Astrocyte of the cerebellum (primary cell): ENCODE measurements around the gene SNED1.

Source experiments
- DNase-seq: peaks from one replicate; pipeline ENCODE4 v3.0.0-alpha.2; 2011; ENCODE audit warnings: low read depth
- H3K4me3 ChIP-seq: 2 replicates; pipeline ENCODE4 v1.5.1; 2011; ENCODE audit warnings: mild to moderate bottlenecking, low read depth, low read length, moderate library complexity
- in situ Hi-C: cut with HindIII; loops from 2 replicates; pipeline ENCODE4 v1.10.0; 2017; ENCODE audit warnings: low sequenced_read_pairs
- TF ChIP-seq, protein P1 (sequence below): IDR thresholded peaks from 2 replicates; pipeline ENCODE4 v1.5.1; 2012; ENCODE audit warnings: low read length, low read depth, moderate library complexity, mild to moderate bottlenecking; ENCODE audit errors: missing control alignments

Gene SNED1

DNA sequence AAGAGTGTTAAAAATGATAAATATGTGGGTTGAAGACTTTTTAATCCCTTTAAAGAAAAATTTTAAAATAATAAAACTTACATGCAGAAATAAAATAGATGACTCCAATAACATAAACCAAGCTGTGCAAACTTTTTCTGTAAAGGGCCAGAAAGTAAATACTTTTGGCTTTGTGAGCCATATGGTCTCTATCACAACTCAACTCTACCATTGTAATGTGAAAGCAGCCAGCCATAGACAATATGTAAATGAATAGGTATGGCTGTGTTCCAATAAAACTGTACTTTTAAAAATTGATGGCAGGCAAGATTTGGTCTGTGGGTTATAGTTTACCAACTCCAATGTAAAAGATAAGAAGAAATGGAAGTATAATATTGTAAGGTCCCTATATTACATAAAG lies 45.2 kb downstream of the SNED1 start:
- TF ChIP-seq, protein P1, sequence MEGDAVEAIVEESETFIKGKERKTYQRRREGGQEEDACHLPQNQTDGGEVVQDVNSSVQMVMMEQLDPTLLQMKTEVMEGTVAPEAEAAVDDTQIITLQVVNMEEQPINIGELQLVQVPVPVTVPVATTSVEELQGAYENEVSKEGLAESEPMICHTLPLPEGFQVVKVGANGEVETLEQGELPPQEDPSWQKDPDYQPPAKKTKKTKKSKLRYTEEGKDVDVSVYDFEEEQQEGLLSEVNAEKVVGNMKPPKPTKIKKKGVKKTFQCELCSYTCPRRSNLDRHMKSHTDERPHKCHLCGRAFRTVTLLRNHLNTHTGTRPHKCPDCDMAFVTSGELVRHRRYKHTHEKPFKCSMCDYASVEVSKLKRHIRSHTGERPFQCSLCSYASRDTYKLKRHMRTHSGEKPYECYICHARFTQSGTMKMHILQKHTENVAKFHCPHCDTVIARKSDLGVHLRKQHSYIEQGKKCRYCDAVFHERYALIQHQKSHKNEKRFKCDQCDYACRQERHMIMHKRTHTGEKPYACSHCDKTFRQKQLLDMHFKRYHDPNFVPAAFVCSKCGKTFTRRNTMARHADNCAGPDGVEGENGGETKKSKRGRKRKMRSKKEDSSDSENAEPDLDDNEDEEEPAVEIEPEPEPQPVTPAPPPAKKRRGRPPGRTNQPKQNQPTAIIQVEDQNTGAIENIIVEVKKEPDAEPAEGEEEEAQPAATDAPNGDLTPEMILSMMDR, result no peak
- in situ Hi-C loops, result no loop called here
- H3K4me3 ChIP-seq, result no peak overlapping the region
- no peak for DNase-seq

DNA sequence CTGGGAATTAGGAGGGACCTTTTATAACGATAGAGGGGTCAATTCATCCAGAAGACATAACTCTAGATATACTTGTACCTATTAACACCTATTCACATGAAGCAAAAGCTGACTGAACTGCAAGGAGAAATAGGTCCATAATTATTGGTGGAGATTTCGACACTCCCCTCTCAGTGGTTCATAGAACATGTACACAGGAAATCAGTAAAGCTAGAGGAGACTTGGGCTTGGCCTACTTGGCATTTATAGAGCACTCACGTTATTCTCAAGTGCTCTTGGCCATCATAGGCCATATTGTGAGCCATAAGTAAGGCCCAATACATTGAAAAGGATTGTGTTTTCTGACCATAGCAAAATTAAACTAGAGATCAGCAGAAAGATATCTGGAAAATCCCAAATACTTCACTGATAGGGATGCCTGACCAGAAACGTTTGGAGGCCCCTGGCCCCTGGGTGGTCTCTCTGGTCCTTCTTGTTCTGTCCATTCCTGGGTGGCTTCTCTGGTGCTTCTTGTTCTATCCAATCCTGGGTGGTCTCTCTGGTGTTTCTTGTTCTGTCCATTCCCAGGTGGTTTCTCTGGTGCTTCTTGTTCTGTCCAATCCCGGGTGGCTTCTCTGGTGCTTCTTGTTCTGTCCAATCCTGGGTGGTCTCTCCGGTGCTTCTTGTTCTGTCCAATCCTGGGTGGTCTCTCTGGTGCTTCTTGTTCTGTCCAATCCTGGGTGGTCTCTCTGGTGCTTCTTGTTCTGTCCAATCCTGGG lies 49.0 kb downstream of the SNED1 start:
- in situ Hi-C loops, result no loop called here
- TF ChIP-seq, protein P1, result no peak
- no peak overlapping the region for H3K4me3 ChIP-seq
- no peak for DNase-seq

DNA sequence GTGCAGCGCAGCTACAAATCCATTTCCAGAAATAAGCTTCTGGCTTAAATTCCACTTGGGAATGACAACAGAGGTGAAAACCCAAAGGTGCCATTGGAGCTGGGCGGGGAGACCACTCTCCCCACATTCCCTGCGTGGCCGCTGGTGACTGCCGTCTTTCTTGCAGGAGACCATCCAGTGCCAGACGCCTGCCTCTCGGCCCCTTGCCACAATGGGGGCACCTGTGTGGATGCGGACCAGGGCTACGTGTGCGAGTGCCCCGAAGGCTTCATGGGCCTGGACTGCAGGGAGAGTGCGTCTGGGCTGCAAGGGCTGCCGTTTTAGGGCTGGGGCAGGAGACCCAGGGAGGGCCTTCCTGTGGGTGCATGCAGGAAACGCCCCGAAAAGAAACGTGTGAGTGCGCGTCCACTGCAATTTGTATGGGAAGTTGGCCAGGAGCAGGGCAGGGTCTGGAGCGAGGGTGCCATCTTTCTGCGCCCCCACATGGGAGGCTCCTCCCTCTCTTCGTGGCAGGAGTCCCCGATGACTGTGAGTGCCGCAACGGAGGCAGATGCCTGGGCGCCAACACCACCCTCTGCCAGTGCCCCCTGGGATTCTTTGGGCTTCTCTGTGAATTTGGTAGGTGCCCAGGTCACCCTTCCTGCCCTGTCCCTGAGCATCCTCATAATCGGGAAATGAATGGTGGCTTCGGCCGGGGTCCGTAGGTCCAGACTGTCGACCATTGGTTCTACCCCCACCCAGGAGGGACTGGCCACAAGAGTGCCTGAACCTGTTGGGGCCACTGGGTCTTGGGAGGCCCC lies 49.9 kb downstream of the SNED1 start:
- no peak overlapping the region for H3K4me3 ChIP-seq
- in situ Hi-C loops, result no loop called here
- TF ChIP-seq, protein P1, result no peak
- no peak for DNase-seq

DNA sequence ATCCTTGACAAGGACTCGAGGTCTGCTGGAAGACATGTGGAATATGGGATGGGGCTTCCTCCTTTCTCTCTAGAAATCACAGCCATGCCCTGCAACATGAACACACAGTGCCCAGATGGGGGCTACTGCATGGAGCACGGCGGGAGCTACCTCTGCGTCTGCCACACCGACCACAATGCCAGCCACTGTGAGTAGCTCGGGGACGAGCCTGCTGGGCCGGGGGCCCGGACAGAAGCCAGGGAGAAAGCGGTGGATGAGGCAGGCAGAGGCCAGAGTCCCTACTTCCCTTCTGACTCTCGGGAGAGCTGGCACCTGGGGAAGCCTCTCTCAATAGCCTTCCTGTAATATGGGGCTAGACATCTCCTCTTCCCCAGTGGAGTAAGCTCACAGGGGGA lies 50.5 kb downstream of the SNED1 start:
- DNase-seq, result no peak
- in situ Hi-C loops, result no loop called here
- TF ChIP-seq, protein P1, result no peak
- H3K4me3 ChIP-seq, result no peak overlapping the region

DNA sequence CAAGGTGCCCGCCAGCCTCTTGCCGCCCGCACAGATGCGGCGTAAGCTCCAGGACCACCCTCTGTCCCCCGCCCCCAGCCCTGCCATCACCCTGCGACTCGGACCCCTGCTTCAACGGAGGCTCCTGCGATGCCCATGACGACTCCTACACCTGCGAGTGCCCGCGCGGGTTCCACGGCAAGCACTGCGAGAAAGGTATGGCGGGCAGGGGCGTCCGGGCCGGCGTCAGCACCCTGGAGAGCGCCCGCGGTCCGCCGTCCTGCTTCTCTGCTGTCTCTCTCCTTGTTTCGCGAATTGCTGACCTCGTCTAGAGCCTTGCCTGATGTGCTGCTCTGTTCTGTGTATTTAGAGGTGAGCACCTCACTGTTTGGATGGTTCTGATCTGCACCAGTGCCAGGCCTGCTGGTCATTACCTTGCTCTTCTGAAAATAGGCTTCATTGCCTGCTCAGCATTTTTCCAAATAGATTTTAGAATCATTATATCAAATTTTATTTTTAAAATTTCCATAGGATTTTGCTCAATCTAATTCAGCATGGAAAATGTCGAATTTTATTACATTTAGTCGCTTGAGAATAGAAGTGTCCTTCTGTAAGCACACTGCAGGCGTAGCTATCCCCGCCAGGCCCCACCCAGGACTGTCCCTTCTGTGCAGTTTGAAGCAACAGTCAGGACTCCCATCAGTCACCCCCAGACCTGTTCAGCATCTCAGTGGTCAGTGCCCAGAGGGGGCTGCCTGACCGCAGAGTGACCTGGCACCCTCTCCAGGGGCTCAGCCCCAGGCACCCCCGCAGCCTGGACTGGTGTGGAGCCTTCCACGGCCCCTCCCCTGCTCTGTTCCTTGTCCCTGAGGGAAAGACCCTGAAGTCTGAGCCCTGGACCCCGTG lies 51.6 kb downstream of the SNED1 start:
- no peak for DNase-seq
- in situ Hi-C loops, result no loop called here
- H3K4me3 ChIP-seq, result no peak overlapping the region
- TF ChIP-seq, protein P1, result no peak
